Stimulated activated CD4-positive, alpha-beta T cell treated with anti-CD3 and anti-CD28 coated beads, Interleukin-2, amount 100 ng/mL, for 4 hours (primary cell): ENCODE measurements around the gene DNAJC17.
A peak's percentile ranks its signal among the peaks of the same experiment; 100 is the strongest.

Experiments used
- DNase-seq: peaks from one replicate; pipeline ENCODE4 v3.0.0-alpha.2; 2020; ENCODE audit warnings: low read depth

DNAJC17 gene

GRCh38 chr15:40807028-40807887, at the start of gene DNAJC17, which contains the start of gene ZFYVE19:
Gene DNAJC17 (minus strand): TSS chr15:40807473. CDS start chr15:40807446, 27 bp downstream.
Gene ZFYVE19 (plus strand): TSS chr15:40807089. CDS start chr15:40807590, 501 bp downstream.
- peak; percentile 93 for DNase-seq

- no peak for DNase-seq
Measured at GRCh38 chr15:40856746-40857145, 49.5 kb upstream of the DNAJC17 start.

- no peak for DNase-seq
Measured at GRCh38 chr15:40855706-40856234, 48.5 kb upstream of the DNAJC17 start.

- DNase-seq, result no peak
Measured at GRCh38 chr15:40854161-40854560, 46.9 kb upstream of the DNAJC17 start.

GRCh38 chr15:40853241-40853890, 46.1 kb upstream of the DNAJC17 start:
- no peak for DNase-seq

- no peak for DNase-seq
Measured at GRCh38 chr15:40852529-40852928, 45.3 kb upstream of the DNAJC17 start.

- no peak for DNase-seq
Measured at GRCh38 chr15:40850576-40851112, 43.4 kb upstream of the DNAJC17 start.

- DNase-seq, result no peak
Measured at GRCh38 chr15:40847223-40847961, 40.1 kb upstream of the DNAJC17 start.

GRCh38 chr15:40846841-40847222, 39.6 kb upstream of the DNAJC17 start:
- no peak for DNase-seq

GRCh38 chr15:40845511-40846284, 38.4 kb upstream of the DNAJC17 start:
- DNase-seq, result no peak

GRCh38 chr15:40845036-40845435, 37.8 kb upstream of the DNAJC17 start:
- no peak for DNase-seq

- DNase-seq, result no peak
Measured at GRCh38 chr15:40844696-40845030, 37.4 kb upstream of the DNAJC17 start.

GRCh38 chr15:40843885-40844695, 36.8 kb upstream of the DNAJC17 start, which contains the start of gene SPINT1:
Gene SPINT1 (plus strand): TSS chr15:40844048. CDS start chr15:40844555, 507 bp downstream.
- DNase-seq, result peak; percentile 82

- DNase-seq, result no peak
Measured at GRCh38 chr15:40843261-40843884, 36.1 kb upstream of the DNAJC17 start.

- DNase-seq, result no peak
Measured at GRCh38 chr15:40841741-40842140, 34.5 kb upstream of the DNAJC17 start.

- no peak for DNase-seq
Measured at GRCh38 chr15:40838756-40839155, 31.5 kb upstream of the DNAJC17 start.

GRCh38 chr15:40836020-40836419, 28.7 kb upstream of the DNAJC17 start:
- DNase-seq, result no peak

- DNase-seq, result no peak
Measured at GRCh38 chr15:40832903-40833302, 25.6 kb upstream of the DNAJC17 start.

GRCh38 chr15:40831861-40832260, 24.6 kb upstream of the DNAJC17 start:
- DNase-seq, result no peak

GRCh38 chr15:40830884-40831283, 23.6 kb upstream of the DNAJC17 start:
- DNase-seq, result no peak
